GM12892 (cell line): Measurements from ENCODE around the gene JAKMIP2.
"Not testable (repeated sequence)": the region's sequence is repeated elsewhere in the genome, so short reads cannot be mapped to it uniquely, and the experiment has no call there.

Experiments
- DNase-seq: peaks from one replicate; pipeline ENCODE4 v3.0.0; 2011; ENCODE audit not compliant: insufficient read length
- FAIRE-seq: peaks from 2 replicates; lab custom pipeline; 2011; peaks lifted over from hg19 to GRCh38; lab: Jason Lieb, UNC
- POLR2A ChIP-seq: IDR thresholded peaks from 2 replicates; pipeline ENCODE4 v1.6.1; 2011; ENCODE audit warnings: low read depth, low read length, control low read depth
- POLR2AphosphoS5 ChIP-seq: IDR thresholded peaks from 2 replicates; pipeline ENCODE4 v1.6.1; 2011; ENCODE audit warnings: low read depth, low read length, control low read depth
- TAF1 ChIP-seq: IDR thresholded peaks from 2 replicates; pipeline ENCODE4 v1.6.1; 2011; ENCODE audit warnings: low read depth, mild to moderate bottlenecking, control low read depth, low read length, borderline replicate concordance

The JAKMIP2 gene

DNA sequence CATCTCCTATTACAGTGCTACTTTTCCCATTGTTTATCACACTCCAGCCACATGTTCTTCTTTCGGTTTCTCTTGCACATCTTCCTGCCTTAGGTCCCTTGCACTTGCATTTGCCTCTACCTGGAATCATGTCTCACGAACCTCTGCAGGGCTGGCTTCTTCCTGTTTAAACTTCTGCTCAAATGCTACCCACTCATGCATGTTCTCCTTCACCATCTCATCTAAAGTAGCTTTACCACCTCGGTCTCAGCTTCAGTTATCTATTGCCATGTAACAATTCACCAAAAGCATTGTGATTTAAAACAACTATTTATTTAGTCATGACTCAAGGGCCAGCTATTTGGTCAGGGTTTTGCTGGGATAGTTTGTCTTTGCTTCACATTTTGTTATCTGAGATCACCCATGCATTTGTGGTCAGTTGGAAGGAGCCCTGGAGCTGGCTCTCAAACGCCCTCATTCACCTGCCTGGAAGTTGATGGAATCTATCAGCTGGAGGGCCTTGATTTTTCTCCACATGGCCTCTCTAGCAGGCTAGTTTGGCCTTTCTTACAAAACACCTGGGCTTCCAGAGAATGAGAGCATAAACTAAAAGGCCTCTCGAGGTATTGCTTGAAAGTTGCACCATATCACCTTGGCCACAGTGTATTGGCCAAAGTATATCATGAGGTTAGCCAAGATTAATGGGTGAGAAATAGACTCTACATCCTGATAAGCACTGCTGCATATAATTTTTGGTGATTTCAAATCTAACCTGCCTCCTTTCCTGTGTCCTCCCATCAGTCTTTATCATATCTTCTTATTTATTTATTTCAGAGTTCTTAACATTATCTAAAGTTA, 27.5 kb upstream of the JAKMIP2 start:
- FAIRE-seq, result no peak
- no peak for DNase-seq

DNA sequence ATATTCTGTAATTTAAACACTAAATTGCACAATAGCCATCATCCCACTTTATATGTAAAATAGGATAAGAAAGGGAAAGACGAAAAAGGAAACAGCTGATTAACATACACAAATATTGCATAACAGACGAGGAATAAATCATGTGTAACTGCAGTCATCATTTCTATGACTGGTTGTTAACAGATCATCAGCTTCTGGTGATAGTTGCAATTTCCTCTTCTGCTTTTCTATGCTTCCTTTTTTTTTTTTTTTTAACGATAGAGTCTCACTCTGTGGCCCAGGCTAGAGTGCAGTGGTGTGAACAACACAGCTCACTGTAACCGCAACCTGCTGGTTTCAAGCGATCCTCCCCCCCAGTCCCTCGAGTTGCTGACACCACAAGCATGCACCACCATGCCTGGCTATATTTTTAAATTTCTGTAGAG, 22.5 kb upstream of the JAKMIP2 start:
- TF ChIP-seq POLR2AphosphoS5 (no peak), POLR2A (no peak), TAF1 (no peak)
- no peak for FAIRE-seq
- no peak for DNase-seq

More for the DNA sequence above, 27.5 kb upstream of the JAKMIP2 start:
- no peak for TF ChIP-seq TAF1
- TF ChIP-seq POLR2AphosphoS5, result no peak
- no peak for TF ChIP-seq POLR2A

DNA sequence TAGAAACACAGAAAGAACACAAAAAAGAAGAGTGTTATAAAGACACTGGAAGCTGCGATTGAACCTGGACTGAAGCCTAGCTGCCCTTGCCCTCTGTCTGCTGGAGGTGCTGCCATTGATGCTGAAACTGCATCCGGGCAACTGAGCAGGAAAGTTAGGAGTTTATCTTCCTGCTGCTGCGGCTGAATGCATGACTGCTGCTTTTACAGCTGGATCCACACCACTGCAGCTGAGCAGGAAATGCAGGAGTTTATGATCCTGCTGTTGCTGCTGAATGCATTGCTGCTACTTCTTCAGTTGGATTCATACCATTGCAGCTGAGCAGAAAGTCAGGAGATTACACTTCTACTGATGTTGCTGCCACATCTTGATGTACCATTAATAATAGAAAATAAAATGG, 21.8 kb upstream of the JAKMIP2 start:
- no peak for DNase-seq
- TF ChIP-seq POLR2AphosphoS5 (no peak), TAF1 (no peak), POLR2A (no peak)
- FAIRE-seq, result no peak

DNA sequence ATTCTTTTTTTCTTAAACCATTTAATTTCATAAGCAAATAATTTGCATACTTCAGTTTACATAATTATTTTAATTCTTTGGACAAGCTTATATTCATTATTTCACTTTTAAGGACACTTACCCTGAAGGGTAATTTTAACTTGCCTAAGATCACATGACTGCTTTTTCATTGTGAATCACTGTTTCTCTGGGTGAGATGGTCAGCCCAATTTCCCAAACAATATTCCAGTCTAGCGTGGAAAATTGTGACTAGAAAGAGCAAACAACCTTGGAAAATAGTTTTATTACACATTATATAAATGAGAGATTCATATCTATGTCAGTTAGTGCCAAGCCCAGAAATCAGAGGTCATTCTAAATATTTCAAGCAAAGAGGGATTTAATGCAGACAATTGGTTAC, 21.4 kb upstream of the JAKMIP2 start:
- TF ChIP-seq POLR2AphosphoS5 (no peak), POLR2A (no peak), TAF1 (no peak)
- DNase-seq (no peak), FAIRE-seq (no peak)

DNA sequence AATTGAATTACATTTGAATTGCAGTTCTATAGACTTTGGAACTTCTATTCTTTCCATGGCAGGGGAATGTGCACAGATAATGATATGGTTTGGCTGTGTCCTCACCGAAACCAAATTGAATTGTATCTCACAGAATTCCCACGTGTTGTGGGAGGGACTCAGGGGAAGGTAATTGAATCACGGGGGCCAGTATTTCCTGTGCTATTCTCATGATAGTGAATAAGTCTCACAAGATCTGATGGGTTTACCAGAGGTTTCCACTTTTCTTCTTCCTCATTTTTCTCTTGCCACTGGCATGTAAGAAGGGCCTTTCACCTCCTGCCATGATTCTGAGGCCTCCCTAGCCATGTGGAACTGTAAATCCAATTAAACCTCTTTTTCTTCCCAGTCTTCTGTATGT, 20.6 kb upstream of the JAKMIP2 start:
- not testable (repeated sequence) for FAIRE-seq, DNase-seq

DNA sequence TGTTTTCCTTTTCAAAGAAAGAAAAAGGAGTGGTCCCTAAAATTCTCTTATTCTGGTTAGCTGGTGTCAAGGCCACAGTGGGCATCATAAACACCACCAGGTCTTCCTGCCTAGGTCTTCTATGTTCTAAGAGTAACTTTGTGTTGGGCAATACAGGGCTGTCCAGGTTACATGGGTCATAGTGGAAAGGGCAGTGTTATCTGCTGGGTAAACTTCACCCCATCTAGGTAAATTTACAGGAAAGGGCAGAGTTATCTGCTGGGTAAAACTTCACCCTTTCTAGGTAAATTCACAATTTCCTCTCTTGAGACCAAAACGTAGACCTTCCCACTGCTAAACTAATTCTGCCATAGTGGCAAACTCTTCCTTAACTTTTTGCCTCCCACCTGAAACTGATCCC, 18.9 kb upstream of the JAKMIP2 start:
- FAIRE-seq (no peak), DNase-seq (no peak)
- TF ChIP-seq POLR2AphosphoS5 (no peak), TAF1 (no peak), POLR2A (no peak)

DNA sequence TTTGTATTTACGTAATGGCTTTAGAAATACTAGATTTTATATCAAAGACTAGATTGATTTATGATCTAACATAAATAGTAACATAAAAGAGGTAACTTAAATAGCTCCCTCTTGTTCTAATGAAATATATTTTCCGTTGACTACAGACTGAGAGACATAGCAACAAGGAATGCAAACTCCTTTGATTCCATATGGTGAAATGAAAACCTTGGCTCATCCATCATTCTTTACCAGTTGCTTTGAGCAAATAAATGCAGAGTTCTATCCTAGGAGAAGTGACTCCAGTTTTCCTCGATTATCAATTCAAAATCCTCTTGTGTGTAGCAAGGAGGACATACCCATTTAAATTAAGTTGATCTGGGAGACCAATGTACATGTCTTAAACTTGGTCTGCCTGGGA, 18.0 kb upstream of the JAKMIP2 start:
- TF ChIP-seq POLR2AphosphoS5, result no peak
- TF ChIP-seq POLR2A, result no peak
- TF ChIP-seq TAF1, result no peak
- DNase-seq (no peak), FAIRE-seq (no peak)

DNA sequence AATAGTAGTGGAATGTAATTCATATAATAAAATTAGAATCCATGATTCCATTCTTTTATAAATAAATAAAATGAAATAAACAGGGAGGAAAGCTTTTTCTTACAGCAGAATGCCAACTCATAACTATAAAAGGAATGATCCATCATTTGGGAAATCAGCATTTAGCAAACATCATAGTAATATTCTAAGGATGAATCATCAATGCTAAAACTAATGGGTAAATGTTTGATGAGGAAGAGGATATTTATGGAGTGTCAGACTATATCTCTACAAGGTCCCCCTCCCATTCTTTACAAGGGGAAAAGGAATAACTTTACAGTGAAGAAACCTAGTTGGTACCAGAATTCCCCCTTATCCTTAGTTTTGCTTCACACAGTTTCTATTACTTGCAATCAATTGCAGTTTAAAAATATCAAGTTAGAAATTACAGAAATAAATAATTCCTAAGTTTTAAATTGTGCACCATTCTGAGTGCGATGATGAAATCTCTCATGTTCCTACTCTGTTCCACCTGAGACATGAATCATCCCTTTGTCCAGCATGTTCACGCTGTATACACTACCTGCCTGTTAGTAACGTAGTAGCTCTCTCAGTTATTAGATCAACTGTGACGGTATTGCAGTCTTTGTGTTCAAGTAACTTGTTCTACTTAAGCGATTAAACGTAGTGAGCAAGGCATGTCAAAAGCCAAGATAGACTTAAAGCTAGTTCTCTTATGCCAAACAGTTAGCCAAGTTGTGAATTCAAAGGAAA, 14.2 kb upstream of the JAKMIP2 start:
- TF ChIP-seq TAF1, result no peak
- no peak for TF ChIP-seq POLR2A
- TF ChIP-seq POLR2AphosphoS5, result no peak
- FAIRE-seq (no peak), DNase-seq (no peak)

DNA sequence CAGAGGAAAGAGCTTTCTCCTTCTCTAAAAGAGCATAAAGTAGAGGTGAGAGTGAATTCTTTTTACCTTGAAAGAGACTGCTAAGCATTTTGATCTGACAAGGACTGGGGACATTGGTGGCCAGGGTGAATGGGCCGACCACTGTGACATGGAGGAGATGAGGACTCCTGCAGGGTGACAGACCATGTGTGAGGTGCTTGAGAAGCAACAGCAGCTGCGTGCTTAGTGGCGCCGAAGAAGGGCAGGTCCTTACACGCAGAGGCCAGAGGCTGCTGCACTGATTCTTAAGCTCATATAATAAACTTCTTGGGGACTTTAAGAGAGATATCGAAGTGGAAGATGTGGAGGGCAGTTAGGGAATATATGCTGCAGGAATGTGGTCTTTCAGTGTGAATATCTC, 8.7 kb upstream of the JAKMIP2 start:
- no peak for DNase-seq
- FAIRE-seq, result no peak
- no peak for TF ChIP-seq POLR2AphosphoS5

DNA sequence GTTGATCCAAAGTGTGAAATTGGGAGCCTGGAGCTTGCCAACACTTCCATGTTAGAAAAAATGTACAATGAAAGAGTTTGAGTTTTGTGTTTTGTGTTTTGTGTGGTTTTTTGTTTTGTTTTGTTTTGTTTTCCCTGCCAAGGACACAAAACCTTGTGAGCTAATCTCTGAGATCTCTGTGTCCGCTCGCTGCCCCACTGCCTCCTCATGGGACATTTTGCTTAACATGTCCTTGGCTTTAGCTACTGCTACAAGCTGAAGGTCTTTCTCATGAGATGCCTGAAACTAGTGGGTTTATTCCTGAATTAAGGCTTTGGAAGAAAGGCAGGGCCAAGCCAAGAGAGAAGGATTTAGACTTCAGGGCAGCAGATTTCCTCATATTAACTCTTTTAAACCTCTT, 7.3 kb upstream of the JAKMIP2 start:
- TF ChIP-seq POLR2AphosphoS5, result no peak
- TF ChIP-seq TAF1, result no peak
- no peak for TF ChIP-seq POLR2A
- FAIRE-seq (no peak), DNase-seq (no peak)

DNA sequence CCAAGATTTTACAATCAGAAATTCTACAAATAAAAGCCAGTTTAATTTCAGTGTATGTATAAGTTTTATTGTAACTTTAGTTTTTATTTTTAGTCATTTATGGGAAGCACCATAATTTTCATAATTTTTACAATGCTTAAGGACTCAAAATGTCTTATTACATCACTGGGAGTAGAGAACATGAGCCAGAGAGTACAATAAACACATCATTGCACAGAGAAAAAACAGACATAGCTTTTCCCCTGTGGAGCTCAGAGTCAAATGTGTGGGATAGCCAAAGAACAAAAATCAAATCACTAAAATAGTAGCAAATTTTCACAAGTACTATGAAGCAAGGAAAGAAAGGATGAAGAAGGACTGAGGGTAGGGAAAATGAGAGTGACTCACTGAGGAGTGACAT, 5.5 kb upstream of the JAKMIP2 start:
- DNase-seq (no peak), FAIRE-seq (no peak)
- TF ChIP-seq TAF1 (no peak), POLR2A (no peak), POLR2AphosphoS5 (no peak)

DNA sequence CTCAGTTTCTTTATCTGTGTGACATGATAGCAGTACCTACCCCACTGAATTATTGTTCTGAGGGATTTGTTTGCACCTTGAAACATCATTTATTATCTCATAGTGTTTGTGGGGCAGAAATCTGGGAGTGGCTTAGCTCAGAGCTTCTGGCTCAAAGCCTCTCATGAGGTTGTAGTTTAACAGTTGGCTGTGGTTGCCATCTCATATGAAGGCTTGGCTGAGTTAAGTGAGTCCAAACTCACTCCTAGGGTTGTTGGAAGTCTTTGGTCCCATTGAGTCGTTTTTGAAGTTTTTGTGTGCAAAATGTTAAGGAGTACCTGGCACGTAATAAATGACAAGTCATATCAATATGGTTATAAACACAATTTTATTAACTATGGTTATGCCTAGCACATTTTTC, 3.6 kb upstream of the JAKMIP2 start:
- FAIRE-seq (no peak), DNase-seq (no peak)
- TF ChIP-seq POLR2AphosphoS5, result no peak
- no peak for TF ChIP-seq TAF1
- no peak for TF ChIP-seq POLR2A
